A549 (cell line): ENCODE measurements around the gene ARHGAP18. TPM values are rescaled to one million over a fixed set of nuclear protein-coding genes. Genes with fewer than 3 reads are reported as not detected.
A peak's percentile ranks its signal among the peaks of the same experiment; 100 is the strongest.

Source experiments
- ATAC-seq, 2 experiments: fragments of 200-7000 bp in 1 of 2; fragments of >200 bp in 1 of 2; cut with Nextera tagmentation in 1 of 2; cut with Tn5 transposase in 1 of 2; 3 replicates each; pipeline versions ENCODE4 v1.8.0 to v1.9.1; 2018 to 2020; ENCODE audit warnings: mild to moderate bottlenecking in 1 of 2, moderate library complexity in 1 of 2
- CTCF ChIA-PET: fragments of 300-600 bp; sonication (Branson Sonifier 250); formaldehyde crosslinking; extraction: SDS; loops from one replicate; lab custom pipeline; 2021; ENCODE audit warnings: antibody characterized with exemption, inconsistent platforms; lab: Yijun Ruan, JAX
- POLR2A ChIA-PET: fragments of 350-600 bp; formaldehyde crosslinking; extraction: SDS; loops from one replicate; lab custom pipeline; 2021; ENCODE audit warnings: antibody characterized with exemption, inconsistent platforms; lab: Yijun Ruan, JAX
- DNase-seq, 2 experiments: peaks; one replicate each; pipeline versions ENCODE4 v3.0.0 to v3.0.0-alpha.2; 2011 to 2016; ENCODE audit warnings: low read depth in 1 of 2, low spot score in 1 of 2
- FAIRE-seq: peaks from 2 replicates; lab custom pipeline; 2011; peaks lifted over from hg19 to GRCh38; lab: Jason Lieb, UNC
- H3K27ac ChIP-seq, 2 experiments: fragments of >200 bp; sonication (Bioruptor Twin); formaldehyde crosslinking; 3 replicates each; pipeline ENCODE4 v1.5.1; 2016 to 2017
- H3K4me1 ChIP-seq: fragments of >200 bp; sonication (Bioruptor Twin); formaldehyde crosslinking; 3 replicates; pipeline ENCODE4 v1.6.1; 2016
- H3K4me2 ChIP-seq: fragments of >200 bp; sonication (Bioruptor Twin); formaldehyde crosslinking; 3 replicates; pipeline ENCODE4 v1.6.1; 2016
- H3K4me3 ChIP-seq: fragments of >200 bp; sonication (Bioruptor Twin); formaldehyde crosslinking; 3 replicates; pipeline ENCODE4 v1.5.1; 2016
- H3K9me3 ChIP-seq: fragments of >200 bp; sonication (Bioruptor Twin); formaldehyde crosslinking; 3 replicates; pipeline ENCODE4 v1.6.1; 2016
- CBX8 ChIP-seq: fragments of 200-600 bp; sonication (generic); IDR thresholded peaks from 2 replicates; pipeline ENCODE4 v1.6.1; 2016
- CHD2 ChIP-seq: fragments of 150-350 bp; IDR thresholded peaks from 2 replicates; pipeline ENCODE4 v1.6.1; 2014; ENCODE audit warnings: low read length; ENCODE audit not compliant: partially characterized antibody
- EHMT2 ChIP-seq: fragments of 200-600 bp; sonication (generic); IDR thresholded peaks from 2 replicates; pipeline ENCODE4 v1.6.1; 2016; ENCODE audit warnings: antibody characterized with exemption, low read depth, mild to moderate bottlenecking, moderate library complexity
- HEYL ChIP-seq: fragments of 250-450 bp; sonication (Bioruptor Pico); IDR thresholded peaks from 2 replicates; pipeline ENCODE4 v1.8.0; 2021; ENCODE audit warnings: mild to moderate bottlenecking, moderate library complexity
- HOXB13 ChIP-seq: fragments of 250-450 bp; sonication (Bioruptor Pico); IDR thresholded peaks from 2 replicates; pipeline ENCODE4 v1.5.0; 2020; ENCODE audit warnings: low read depth, mild to moderate bottlenecking, moderate library complexity
- HOXB5 ChIP-seq: fragments of 250-450 bp; sonication (Bioruptor Pico); IDR thresholded peaks from 2 replicates; pipeline ENCODE4 v1.5.0; 2020; ENCODE audit warnings: mild to moderate bottlenecking, moderate library complexity
- JUN ChIP-seq, 2 experiments: fragments of >200 bp; sonication (Bioruptor Twin); formaldehyde crosslinking; IDR thresholded peaks; 2 replicates in 1 of 2; 3 replicates in 1 of 2; pipeline ENCODE4 v1.6.1; 2016 to 2017
- MAFK ChIP-seq: fragments of 450-650 bp; IDR thresholded peaks from 2 replicates; pipeline ENCODE4 v1.6.1; 2014; ENCODE audit not compliant: partially characterized antibody
- NFE2L2 ChIP-seq: fragments of 150-350 bp; conservative IDR thresholded peaks from 2 replicates; pipeline ENCODE4 v1.6.1; 2014; ENCODE audit warnings: low read length
- TP53 ChIP-seq: fragments of 250-450 bp; sonication (Bioruptor Pico); IDR thresholded peaks from 2 replicates; pipeline ENCODE4 v1.5.0; 2021; ENCODE audit warnings: mild to moderate bottlenecking, moderate library complexity
- ZFP36 ChIP-seq: fragments of 450-650 bp; IDR thresholded peaks from 2 replicates; pipeline ENCODE4 v1.6.1; 2014; ENCODE audit warnings: borderline replicate concordance; ENCODE audit not compliant: partially characterized antibody
- WGBS: methylation state at CpG from one replicate; pipeline ENCODE4 v1.1.6; 2017; ENCODE audit errors: missing lambda C conversion rate; 5-methylcytosine and 5-hydroxymethylcytosine counted together
- polyA plus RNA-seq, 4 experiments: library from polyadenylated mRNA; depleted of rRNA in 3 of 4; stranded (reverse); fragments of >200 nt; fragmentation: RNase III in 1 of 4; extraction: RNeasy Plus Mini Kit Qiagen cat#74134 plus additional on column Dnase treatment in 1 of 4; gene quantifications; 2 replicates in 3 of 4; 3 replicates in 1 of 4; pipeline ENCODE4 v1.2.3, GENCODE V29; 2011 to 2017
- TF ChIP-seq, protein P1 (sequence below): fragments of 200-600 bp; sonication (generic); IDR thresholded peaks from 2 replicates; pipeline ENCODE4 v1.6.1; 2016; ENCODE audit warnings: antibody characterized with exemption, mild to moderate bottlenecking, moderate library complexity
- TF ChIP-seq, protein P2 (sequence below): IDR thresholded peaks from 2 replicates; pipeline ENCODE4 v1.6.1; 2012
- TF ChIP-seq, protein P3 (sequence below): IDR thresholded peaks from 2 replicates; pipeline ENCODE4 v1.6.1; 2012
- TF ChIP-seq, protein P4 (sequence below): fragments of >200 bp; sonication (Bioruptor Twin); formaldehyde crosslinking; IDR thresholded peaks from 3 replicates; pipeline ENCODE4 v1.5.1; 2016
- TF ChIP-seq, protein P5 (sequence below): fragments of 150-350 bp; IDR thresholded peaks from 2 replicates; pipeline ENCODE4 v1.6.1; 2014; ENCODE audit warnings: low read depth, mild to moderate bottlenecking, low read length
- TF ChIP-seq, protein P6 (sequence below): fragments of >200 bp; sonication (Bioruptor Twin); formaldehyde crosslinking; IDR thresholded peaks from 2 replicates; pipeline ENCODE4 v1.6.1; 2016

ARHGAP18 gene
- polyA plus RNA-seq, 2 of the 4 experiments (the other 2 are of a cell fraction): 11.2 to 16.7 TPM

DNA sequence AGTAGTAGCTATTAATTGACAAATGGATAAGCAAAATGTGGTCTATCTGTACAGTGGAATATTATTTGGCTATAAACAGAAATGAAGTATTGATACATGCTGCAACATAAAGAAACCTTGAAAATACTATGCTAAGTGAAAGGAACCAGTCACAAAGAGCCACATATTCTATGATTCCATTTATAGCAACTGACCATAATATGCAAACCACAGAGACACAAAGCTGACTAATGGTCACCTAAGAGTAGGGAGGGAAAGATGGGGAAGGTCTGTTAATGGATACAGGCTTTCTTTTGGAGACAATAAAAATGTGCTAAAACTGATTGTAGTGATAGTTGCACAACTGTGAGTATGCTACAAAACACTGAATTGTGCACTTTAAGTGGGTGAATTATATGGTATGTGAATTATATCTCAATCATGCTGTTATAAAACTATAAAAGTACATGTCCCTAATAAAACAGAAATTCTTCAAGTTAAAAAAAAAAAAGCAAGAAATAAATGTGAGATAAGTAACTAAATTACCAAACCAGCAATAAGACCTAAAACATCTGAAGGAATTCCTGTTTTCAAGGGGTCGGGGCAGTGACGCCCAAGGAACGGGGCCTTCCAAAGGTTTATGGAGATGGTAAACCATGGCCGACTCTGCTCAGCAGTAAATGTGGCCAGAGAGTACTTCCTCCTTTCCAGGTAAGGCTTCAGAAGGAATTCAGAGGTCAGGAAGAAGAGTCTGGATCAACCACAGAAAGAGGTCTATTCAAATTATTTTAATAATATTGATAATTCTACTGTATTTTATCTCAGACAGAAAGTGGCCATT is 75.4 kb downstream of the ARHGAP18 start (continued):
- TF ChIP-seq, protein P1, sequence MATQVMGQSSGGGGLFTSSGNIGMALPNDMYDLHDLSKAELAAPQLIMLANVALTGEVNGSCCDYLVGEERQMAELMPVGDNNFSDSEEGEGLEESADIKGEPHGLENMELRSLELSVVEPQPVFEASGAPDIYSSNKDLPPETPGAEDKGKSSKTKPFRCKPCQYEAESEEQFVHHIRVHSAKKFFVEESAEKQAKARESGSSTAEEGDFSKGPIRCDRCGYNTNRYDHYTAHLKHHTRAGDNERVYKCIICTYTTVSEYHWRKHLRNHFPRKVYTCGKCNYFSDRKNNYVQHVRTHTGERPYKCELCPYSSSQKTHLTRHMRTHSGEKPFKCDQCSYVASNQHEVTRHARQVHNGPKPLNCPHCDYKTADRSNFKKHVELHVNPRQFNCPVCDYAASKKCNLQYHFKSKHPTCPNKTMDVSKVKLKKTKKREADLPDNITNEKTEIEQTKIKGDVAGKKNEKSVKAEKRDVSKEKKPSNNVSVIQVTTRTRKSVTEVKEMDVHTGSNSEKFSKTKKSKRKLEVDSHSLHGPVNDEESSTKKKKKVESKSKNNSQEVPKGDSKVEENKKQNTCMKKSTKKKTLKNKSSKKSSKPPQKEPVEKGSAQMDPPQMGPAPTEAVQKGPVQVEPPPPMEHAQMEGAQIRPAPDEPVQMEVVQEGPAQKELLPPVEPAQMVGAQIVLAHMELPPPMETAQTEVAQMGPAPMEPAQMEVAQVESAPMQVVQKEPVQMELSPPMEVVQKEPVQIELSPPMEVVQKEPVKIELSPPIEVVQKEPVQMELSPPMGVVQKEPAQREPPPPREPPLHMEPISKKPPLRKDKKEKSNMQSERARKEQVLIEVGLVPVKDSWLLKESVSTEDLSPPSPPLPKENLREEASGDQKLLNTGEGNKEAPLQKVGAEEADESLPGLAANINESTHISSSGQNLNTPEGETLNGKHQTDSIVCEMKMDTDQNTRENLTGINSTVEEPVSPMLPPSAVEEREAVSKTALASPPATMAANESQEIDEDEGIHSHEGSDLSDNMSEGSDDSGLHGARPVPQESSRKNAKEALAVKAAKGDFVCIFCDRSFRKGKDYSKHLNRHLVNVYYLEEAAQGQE: no peak
- TF ChIP-seq, protein P2, sequence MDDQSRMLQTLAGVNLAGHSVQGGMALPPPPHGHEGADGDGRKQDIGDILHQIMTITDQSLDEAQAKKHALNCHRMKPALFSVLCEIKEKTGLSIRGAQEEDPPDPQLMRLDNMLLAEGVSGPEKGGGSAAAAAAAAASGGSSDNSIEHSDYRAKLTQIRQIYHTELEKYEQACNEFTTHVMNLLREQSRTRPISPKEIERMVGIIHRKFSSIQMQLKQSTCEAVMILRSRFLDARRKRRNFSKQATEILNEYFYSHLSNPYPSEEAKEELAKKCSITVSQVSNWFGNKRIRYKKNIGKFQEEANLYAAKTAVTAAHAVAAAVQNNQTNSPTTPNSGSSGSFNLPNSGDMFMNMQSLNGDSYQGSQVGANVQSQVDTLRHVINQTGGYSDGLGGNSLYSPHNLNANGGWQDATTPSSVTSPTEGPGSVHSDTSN: no peak
- no peak for TF ChIP-seq CBX8

DNA sequence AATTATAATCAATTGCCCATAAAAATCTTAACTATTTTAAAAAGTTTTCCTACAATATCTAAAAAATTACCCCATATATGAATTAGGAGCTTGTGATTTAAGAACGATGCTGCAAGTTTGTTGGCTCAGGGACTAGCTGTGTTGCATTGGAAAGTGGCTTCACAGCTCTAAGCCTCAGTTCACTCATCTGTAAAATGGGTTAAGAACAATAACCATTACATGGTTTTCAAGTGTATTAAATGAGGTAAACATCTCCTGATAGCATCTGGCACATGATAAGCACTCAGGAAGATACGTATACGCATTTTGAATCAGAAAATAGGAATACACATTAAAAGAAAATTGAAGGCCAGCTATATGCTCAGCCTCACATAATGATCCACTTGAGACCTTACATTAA is 76.4 kb downstream of the ARHGAP18 start:
- no peak for ATAC-seq
- Histone ChIP-seq H3K9me3 (no peaks in the 10 kb centered on the region), H3K27ac (no peak overlapping the region), H3K4me2 (no peak overlapping the region), H3K4me3 (no peak overlapping the region), H3K4me1 (peaks cover 27% of the 10 kb centered on the region)
- ChIA-PET CTCF (interaction anchor here (1.8 kb wide), 1 partner anchor 9 kb away, joined by 3 read pairs; no protein-coding TSS in a partner anchor), POLR2A (no interaction called here)
- FAIRE-seq: no peak
- no peak for DNase-seq
- no peak for TF ChIP-seq JUN (IDR thresholded peaks at IDR 0.05)
- no peak for TF ChIP-seq NFE2L2
- TF ChIP-seq ZFP36: no peak
- TF ChIP-seq, protein P3, sequence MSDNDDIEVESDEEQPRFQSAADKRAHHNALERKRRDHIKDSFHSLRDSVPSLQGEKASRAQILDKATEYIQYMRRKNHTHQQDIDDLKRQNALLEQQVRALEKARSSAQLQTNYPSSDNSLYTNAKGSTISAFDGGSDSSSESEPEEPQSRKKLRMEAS: no peak
- no peak for TF ChIP-seq TP53
- no peak for TF ChIP-seq CHD2
- TF ChIP-seq, protein P4, sequence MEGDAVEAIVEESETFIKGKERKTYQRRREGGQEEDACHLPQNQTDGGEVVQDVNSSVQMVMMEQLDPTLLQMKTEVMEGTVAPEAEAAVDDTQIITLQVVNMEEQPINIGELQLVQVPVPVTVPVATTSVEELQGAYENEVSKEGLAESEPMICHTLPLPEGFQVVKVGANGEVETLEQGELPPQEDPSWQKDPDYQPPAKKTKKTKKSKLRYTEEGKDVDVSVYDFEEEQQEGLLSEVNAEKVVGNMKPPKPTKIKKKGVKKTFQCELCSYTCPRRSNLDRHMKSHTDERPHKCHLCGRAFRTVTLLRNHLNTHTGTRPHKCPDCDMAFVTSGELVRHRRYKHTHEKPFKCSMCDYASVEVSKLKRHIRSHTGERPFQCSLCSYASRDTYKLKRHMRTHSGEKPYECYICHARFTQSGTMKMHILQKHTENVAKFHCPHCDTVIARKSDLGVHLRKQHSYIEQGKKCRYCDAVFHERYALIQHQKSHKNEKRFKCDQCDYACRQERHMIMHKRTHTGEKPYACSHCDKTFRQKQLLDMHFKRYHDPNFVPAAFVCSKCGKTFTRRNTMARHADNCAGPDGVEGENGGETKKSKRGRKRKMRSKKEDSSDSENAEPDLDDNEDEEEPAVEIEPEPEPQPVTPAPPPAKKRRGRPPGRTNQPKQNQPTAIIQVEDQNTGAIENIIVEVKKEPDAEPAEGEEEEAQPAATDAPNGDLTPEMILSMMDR: no peak
- TF ChIP-seq, protein P5, sequence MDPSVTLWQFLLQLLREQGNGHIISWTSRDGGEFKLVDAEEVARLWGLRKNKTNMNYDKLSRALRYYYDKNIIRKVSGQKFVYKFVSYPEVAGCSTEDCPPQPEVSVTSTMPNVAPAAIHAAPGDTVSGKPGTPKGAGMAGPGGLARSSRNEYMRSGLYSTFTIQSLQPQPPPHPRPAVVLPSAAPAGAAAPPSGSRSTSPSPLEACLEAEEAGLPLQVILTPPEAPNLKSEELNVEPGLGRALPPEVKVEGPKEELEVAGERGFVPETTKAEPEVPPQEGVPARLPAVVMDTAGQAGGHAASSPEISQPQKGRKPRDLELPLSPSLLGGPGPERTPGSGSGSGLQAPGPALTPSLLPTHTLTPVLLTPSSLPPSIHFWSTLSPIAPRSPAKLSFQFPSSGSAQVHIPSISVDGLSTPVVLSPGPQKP: no peak
- TF ChIP-seq HEYL: no peak
- TF ChIP-seq, protein P6, sequence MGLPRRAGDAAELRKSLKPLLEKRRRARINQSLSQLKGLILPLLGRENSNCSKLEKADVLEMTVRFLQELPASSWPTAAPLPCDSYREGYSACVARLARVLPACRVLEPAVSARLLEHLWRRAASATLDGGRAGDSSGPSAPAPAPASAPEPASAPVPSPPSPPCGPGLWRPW: no peak
- 92% methylated on average over 3 of the region's 3 CpGs for WGBS

DNA sequence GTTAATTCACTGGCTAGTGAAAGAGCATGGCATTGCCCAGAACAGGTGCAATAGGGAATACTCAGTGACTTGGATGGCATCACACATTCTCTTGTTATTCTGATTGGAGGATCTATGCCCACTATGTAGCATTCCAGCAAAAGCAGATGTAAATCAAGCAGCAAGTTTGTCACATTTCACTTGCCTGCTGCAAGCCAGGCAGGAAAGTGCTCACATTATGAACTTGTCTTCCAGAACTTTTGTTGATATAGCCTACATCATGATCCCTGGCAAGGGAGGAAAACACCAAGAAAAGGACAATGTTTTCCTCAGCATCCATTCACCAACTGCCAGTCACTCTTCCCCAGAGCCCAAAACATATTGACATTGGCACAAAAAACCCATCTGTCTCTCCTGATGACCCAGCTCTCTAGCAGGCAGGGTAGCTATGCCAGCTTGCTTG is 77.8 kb downstream of the ARHGAP18 start:
- ChIA-PET CTCF (interaction anchor here (1.8 kb wide), 1 partner anchor 10 kb away, joined by 3 read pairs; no protein-coding TSS in a partner anchor), POLR2A (no interaction called here)
- ATAC-seq: no peak
- DNase-seq: no peak
- peaks cover 17% of the 10 kb centered on the region for H3K4me1 ChIP-seq
- no peak overlapping the region for H3K4me3 ChIP-seq
- no peaks in the 10 kb centered on the region for H3K9me3 ChIP-seq
- H3K27ac ChIP-seq: peak overlapping the region in 1 of 2 experiments; percentile 37; a peak in 1 of 6 replicates
- H3K4me2 ChIP-seq: no peak overlapping the region
- TF ChIP-seq HOXB13 (CRISPR knock-in tag): no peak
- TF ChIP-seq, protein P4: no peak
- no peak for TF ChIP-seq ZFP36
- TF ChIP-seq HOXB5 (CRISPR knock-in tag): no peak
- no peak for TF ChIP-seq MAFK
- TF ChIP-seq EHMT2: no peak
- FAIRE-seq: no peak
